AG09319 (cell line): ENCODE results near the gene AFAP1.

Source experiments
- DNase-seq: peaks from one replicate; pipeline ENCODE4 v3.0.0-alpha.2; 2010; ENCODE audit warnings: low read depth; ENCODE audit errors: extremely low read depth
- TF ChIP-seq, protein P1 (sequence below): IDR thresholded peaks from 2 replicates; pipeline ENCODE4 v1.5.1; 2011; ENCODE audit warnings: low read depth, mild to moderate bottlenecking, inconsistent platforms, low read length, moderate library complexity

The AFAP1 gene

DNA sequence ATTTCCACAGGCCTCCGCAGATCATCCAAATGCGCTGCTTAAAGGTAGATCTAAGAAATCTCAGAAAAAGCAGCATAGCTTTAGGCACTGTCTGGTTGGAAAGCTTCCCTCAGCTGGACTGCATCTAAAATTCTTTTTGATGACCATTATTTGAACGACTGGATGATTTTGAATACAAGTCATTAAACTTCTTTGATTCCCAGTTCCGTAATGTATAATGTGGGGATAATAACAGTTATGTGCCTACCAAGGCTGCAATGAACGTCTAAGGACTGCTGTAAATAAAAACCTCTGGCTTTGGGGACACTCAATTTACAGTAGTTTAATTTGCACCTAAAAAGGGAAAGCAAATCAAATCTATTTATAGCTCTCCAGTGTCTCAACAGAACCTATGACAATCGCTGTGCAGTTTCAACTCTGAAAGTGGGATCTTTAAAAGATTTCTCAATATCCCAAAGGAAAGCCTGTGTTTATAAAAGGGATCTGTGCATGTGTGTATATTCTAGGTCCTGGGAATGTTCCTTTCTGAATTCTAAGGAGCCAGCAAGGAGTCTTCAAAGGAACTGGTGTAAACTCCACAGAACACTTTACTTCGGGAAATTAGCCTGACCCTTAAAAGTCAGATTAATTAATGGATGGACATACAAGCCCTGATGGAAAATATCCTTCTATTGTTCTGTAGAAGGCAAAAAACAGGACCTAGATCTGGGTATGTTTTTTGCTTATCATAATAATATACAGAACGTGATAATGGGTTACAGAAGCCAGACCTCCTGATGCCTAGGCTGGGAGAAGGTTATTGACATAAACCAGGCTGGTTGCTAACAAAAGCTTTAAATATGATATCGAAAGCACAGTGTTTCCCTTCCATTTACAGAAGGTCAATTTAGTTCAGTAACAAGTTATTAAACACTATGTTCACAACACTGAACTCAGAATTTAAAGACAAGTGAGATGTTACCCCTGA is 53.4 kb downstream of the AFAP1 start:
- TF ChIP-seq, protein P1, sequence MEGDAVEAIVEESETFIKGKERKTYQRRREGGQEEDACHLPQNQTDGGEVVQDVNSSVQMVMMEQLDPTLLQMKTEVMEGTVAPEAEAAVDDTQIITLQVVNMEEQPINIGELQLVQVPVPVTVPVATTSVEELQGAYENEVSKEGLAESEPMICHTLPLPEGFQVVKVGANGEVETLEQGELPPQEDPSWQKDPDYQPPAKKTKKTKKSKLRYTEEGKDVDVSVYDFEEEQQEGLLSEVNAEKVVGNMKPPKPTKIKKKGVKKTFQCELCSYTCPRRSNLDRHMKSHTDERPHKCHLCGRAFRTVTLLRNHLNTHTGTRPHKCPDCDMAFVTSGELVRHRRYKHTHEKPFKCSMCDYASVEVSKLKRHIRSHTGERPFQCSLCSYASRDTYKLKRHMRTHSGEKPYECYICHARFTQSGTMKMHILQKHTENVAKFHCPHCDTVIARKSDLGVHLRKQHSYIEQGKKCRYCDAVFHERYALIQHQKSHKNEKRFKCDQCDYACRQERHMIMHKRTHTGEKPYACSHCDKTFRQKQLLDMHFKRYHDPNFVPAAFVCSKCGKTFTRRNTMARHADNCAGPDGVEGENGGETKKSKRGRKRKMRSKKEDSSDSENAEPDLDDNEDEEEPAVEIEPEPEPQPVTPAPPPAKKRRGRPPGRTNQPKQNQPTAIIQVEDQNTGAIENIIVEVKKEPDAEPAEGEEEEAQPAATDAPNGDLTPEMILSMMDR: no peak
- no peak for DNase-seq

DNA sequence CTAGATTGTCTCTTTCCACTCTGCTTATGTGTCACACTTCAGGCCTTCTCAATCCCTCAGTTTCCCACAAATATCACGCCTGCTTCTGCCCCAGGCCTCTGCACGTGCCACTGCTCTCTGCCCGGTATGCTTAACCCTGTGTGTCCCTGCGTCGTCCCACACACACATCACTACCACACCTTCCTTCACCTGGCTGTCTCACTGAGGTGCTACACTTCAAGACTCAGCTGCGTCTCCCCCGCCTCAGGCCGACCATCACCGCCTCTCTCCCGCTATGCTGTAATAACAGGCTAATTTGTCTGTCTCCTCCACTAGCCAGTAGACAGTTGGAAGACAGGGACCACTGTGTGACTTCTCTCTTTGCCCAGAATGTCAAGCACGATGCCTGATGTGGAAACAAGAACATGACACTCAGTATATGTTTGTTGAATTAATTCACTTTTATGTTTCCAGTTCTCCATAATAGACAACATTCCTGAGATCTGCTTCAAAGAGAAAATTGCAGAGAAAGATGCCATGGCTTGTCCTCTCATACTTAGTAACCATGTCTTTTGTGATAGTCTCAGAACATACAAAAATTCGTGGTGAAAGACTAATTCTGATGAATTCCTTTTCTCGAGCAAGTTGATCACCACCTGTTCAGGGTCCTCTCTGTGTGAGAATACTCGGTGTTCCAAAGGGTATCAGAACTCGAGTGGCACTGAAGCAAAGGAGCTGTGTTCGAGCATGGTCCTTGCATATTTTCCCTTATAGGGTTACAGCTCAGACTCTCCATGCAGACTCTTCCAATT is 54.2 kb downstream of the AFAP1 start:
- DNase-seq: no peak
- TF ChIP-seq, protein P1: no peak

DNA sequence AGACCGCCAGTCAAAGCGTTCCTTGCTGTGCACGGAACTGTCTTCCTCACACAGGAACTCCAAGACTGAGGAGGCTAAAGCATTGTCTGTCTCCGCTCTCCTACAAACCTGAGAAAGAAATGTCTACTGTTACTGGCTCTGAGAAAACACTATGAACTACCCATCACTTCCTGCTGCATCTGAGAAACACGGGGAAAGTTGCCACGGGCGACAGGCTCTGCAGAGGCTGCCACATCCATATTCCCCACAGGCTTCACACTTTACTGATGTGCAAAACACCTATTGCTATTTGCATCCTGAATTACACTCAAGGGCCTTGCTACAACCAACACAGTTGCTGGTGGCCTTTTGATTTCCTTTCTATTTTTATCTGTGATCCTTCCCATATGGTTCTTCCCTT is 59.0 kb downstream of the AFAP1 start:
- no peak for DNase-seq
- TF ChIP-seq, protein P1: no peak

DNA sequence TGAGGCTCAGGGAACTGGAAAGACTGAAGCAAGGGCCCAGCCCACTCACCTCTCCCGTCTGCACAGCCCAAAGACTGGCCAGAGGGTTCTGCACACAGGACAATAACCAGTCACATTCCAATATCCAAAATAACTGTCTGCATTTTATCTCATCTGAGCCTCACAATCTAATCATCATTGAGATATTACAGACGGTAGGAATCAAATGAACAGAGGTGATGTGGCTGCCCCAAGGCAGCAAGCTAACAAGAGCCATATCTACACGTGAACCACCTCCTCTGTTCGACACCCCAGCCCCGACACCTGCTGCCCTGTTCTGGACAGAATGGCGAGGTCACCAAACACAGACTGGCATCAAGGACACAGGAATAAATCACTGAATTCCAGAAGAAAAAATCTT is 60.5 kb downstream of the AFAP1 start:
- DNase-seq: no peak
- TF ChIP-seq, protein P1: no peak

DNA sequence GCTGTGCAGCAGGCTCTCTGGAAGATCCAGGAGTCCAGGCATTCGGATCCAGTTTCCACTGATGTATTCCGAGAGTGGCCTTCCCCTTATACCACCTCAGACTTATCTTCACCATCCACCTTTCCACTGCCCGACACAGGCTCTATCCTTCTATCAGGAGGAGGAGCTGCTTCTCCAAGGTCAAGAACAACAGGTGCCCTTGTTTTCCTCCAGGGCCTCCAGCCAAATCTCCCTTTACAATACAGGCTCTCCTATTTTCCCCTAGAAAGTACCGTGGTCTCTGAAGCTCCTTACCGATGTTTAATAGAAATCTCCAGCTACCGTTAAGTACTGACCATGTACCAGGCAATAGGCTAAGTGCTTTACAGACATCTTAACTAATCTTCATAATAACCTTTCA is 61.3 kb downstream of the AFAP1 start:
- TF ChIP-seq, protein P1: no peak
- DNase-seq: no peak

DNA sequence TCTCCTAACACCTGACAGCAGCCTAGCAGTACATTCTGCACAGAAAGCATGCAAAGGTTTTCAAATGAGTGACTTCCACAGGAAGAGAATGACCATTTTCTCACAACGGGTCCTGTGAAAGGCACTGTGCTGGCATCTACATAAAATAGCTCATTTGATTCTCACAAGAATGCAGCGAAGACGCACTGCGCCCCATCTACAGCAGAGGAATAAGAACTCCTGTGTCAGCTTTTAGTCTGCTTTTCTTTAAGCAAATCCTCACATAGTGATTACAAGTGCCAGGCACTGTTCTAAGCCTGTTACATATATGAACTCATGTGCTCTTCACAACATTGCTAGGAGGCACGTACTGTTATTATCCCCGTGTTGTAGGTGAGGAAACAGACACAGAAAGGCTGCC is 62.5 kb downstream of the AFAP1 start:
- TF ChIP-seq, protein P1: no peak
- DNase-seq: no peak
